ES-I3 (cell line): ENCODE results near the gene RNF8.
"Not testable (repeated sequence)": the region's sequence is repeated elsewhere in the genome, so short reads cannot be mapped to it uniquely, and the experiment has no call there.

Source experiments
- H3K36me3 ChIP-seq: 2 replicates; pipeline ENCODE4 v1.6.1; 2013; ENCODE audit warnings: mild to moderate bottlenecking, low read length, control low read depth, moderate library complexity; ENCODE audit not compliant: insufficient read depth
- H3K4me1 ChIP-seq: 2 replicates; pipeline ENCODE4 v1.6.1; 2013; ENCODE audit warnings: mild to moderate bottlenecking, control low read depth, low read length; ENCODE audit not compliant: insufficient read depth
- H3K9ac ChIP-seq: 2 replicates; pipeline ENCODE4 v1.6.1; 2013; ENCODE audit warnings: low read depth, mild to moderate bottlenecking, low read length, moderate library complexity
- H3K9me3 ChIP-seq: 2 replicates; pipeline ENCODE4 v1.6.1; 2013; ENCODE audit warnings: mild to moderate bottlenecking, low read length, moderate library complexity; ENCODE audit not compliant: control insufficient read depth, insufficient read depth

RNF8 gene

GRCh38 chr6:37315157-37315515, 38.6 kb upstream of the RNF8 start:
- H3K9me3 ChIP-seq, result no peaks in the 10 kb centered on the region

GRCh38 chr6:37316071-37316470, 37.7 kb upstream of the RNF8 start:
- Histone ChIP-seq H3K9ac (no peak overlapping the region), H3K36me3 (peaks cover 23% of the 10 kb centered on the region), H3K9me3 (no peaks in the 10 kb centered on the region), H3K4me1 (no peaks in the 10 kb centered on the region)

More at GRCh38 chr6:37315157-37315515, 38.6 kb upstream of the RNF8 start:
- no peaks in the 10 kb centered on the region for H3K4me1 ChIP-seq
- peaks cover 23% of the 10 kb centered on the region for H3K36me3 ChIP-seq
- no peak overlapping the region for H3K9ac ChIP-seq

- Histone ChIP-seq H3K36me3 (peaks cover 26% of the 10 kb centered on the region), H3K9ac (no peak overlapping the region)
Observed at GRCh38 chr6:37317312-37318038, 36.3 kb upstream of the RNF8 start.

GRCh38 chr6:37319156-37319555, 34.6 kb upstream of the RNF8 start:
- Histone ChIP-seq H3K36me3 (peaks cover 19% of the 10 kb centered on the region), H3K9ac (no peak overlapping the region), H3K4me1 (no peaks in the 10 kb centered on the region), H3K9me3 (no peaks in the 10 kb centered on the region)

More at GRCh38 chr6:37317312-37318038, 36.3 kb upstream of the RNF8 start:
- Histone ChIP-seq H3K9me3 (no peaks in the 10 kb centered on the region), H3K4me1 (no peaks in the 10 kb centered on the region)

- Histone ChIP-seq H3K4me1 (no peaks in the 10 kb centered on the region), H3K36me3 (peaks cover 22% of the 10 kb centered on the region), H3K9me3 (no peaks in the 10 kb centered on the region), H3K9ac (no peak overlapping the region)
Observed at GRCh38 chr6:37319856-37320480, 33.8 kb upstream of the RNF8 start.

- peaks cover 18% of the 10 kb centered on the region for H3K36me3 ChIP-seq
- H3K9ac ChIP-seq, result no peak overlapping the region
- no peaks in the 10 kb centered on the region for H3K9me3 ChIP-seq
- H3K4me1 ChIP-seq, result no peaks in the 10 kb centered on the region
Observed at GRCh38 chr6:37320646-37321045, 33.1 kb upstream of the RNF8 start.

- H3K36me3 ChIP-seq, result peaks cover 14% of the 10 kb centered on the region
Observed at GRCh38 chr6:37321101-37321500, 32.7 kb upstream of the RNF8 start.

GRCh38 chr6:37321516-37322415, 32.0 kb upstream of the RNF8 start:
- H3K4me1 ChIP-seq, result no peaks in the 10 kb centered on the region
- no peaks in the 10 kb centered on the region for H3K9me3 ChIP-seq
- peaks cover 7% of the 10 kb centered on the region for H3K36me3 ChIP-seq
- H3K9ac ChIP-seq, result no peak overlapping the region

More at GRCh38 chr6:37321101-37321500, 32.7 kb upstream of the RNF8 start:
- no peaks in the 10 kb centered on the region for H3K4me1 ChIP-seq
- no peaks in the 10 kb centered on the region for H3K9me3 ChIP-seq
- no peak overlapping the region for H3K9ac ChIP-seq

- Histone ChIP-seq H3K4me1 (no peaks in the 10 kb centered on the region), H3K9me3 (no peaks in the 10 kb centered on the region), H3K36me3 (peaks cover 5% of the 10 kb centered on the region), H3K9ac (no peak overlapping the region)
Observed at GRCh38 chr6:37323580-37323979, 30.2 kb upstream of the RNF8 start.

GRCh38 chr6:37324131-37325033, 29.4 kb upstream of the RNF8 start:
- Histone ChIP-seq H3K4me1 (no peaks in the 10 kb centered on the region), H3K36me3 (peaks cover 5% of the 10 kb centered on the region), H3K9ac (no peak overlapping the region), H3K9me3 (no peaks in the 10 kb centered on the region)

- H3K4me1 ChIP-seq, result not testable (repeated sequence)
Observed at GRCh38 chr6:37330345-37330744, 23.4 kb upstream of the RNF8 start.

GRCh38 chr6:37331047-37331446, 22.7 kb upstream of the RNF8 start:
- no peak overlapping the region for H3K9ac ChIP-seq
- H3K9me3 ChIP-seq, result no peaks in the 10 kb centered on the region
- no peaks in the 10 kb centered on the region for H3K4me1 ChIP-seq
- peaks cover 13% of the 10 kb centered on the region for H3K36me3 ChIP-seq

More at GRCh38 chr6:37330345-37330744, 23.4 kb upstream of the RNF8 start:
- not testable (repeated sequence) for H3K9me3 ChIP-seq, H3K9ac ChIP-seq
- peaks cover 13% of the 10 kb centered on the region for H3K36me3 ChIP-seq

GRCh38 chr6:37332894-37333293, 20.9 kb upstream of the RNF8 start:
- H3K36me3 ChIP-seq, result peaks cover 13% of the 10 kb centered on the region
- H3K9me3 ChIP-seq, result no peaks in the 10 kb centered on the region
- no peaks in the 10 kb centered on the region for H3K4me1 ChIP-seq
- no peak overlapping the region for H3K9ac ChIP-seq

GRCh38 chr6:37334047-37334446, 19.7 kb upstream of the RNF8 start:
- Histone ChIP-seq H3K9ac (no peak overlapping the region), H3K9me3 (no peaks in the 10 kb centered on the region), H3K4me1 (no peaks in the 10 kb centered on the region), H3K36me3 (peaks cover 13% of the 10 kb centered on the region)
